WERI-Rb-1 (cell line): ENCODE results near the gene PNMA3.
"Not testable (repeated sequence)": the region's sequence is repeated elsewhere in the genome, so short reads cannot be mapped to it uniquely, and the experiment has no call there.

Experiments used
- DNase-seq: peaks from one replicate; pipeline ENCODE4 v3.0.0-alpha.2; 2020
- H3K27ac ChIP-seq: fragments of 250-450 bp; sonication (Bioruptor Pico); 2 replicates; pipeline ENCODE4 v1.5.1; 2020; ENCODE audit warnings: mild to moderate bottlenecking, moderate library complexity
- H3K27me3 ChIP-seq: fragments of 250-450 bp; sonication (Bioruptor Pico); 2 replicates; pipeline ENCODE4 v1.5.1; 2021; ENCODE audit warnings: mild to moderate bottlenecking, low read depth, moderate library complexity; ENCODE audit not compliant: insufficient read depth, severe bottlenecking
- H3K36me3 ChIP-seq: fragments of 250-450 bp; sonication (Bioruptor Pico); 2 replicates; pipeline ENCODE4 v1.5.1; 2020; ENCODE audit warnings: mild to moderate bottlenecking, moderate library complexity
- H3K4me3 ChIP-seq: 2 replicates; pipeline ENCODE4 v1.5.1; 2011; ENCODE audit warnings: low read depth, mild to moderate bottlenecking, control low read depth, low read length
- H3K9me3 ChIP-seq: fragments of 250-450 bp; sonication (Bioruptor Pico); 2 replicates; pipeline ENCODE4 v1.5.1; 2021; ENCODE audit warnings: mild to moderate bottlenecking, moderate library complexity; ENCODE audit not compliant: severe bottlenecking
- CTCF ChIP-seq: IDR thresholded peaks from 2 replicates; pipeline ENCODE4 v1.5.1; 2011; ENCODE audit warnings: low read depth, mild to moderate bottlenecking, control low read depth, inconsistent platforms, low read length

The PNMA3 gene

GRCh38 chrX:153055871-153056749, at the start of gene PNMA3:
PNMA3 (plus strand) TSS chrX:153056470; CDS start chrX:153057056, 586 bp downstream.
- Histone ChIP-seq H3K36me3 (no peaks in the 10 kb centered on the region), H3K9me3 (peaks cover 5% of the 10 kb centered on the region), H3K27me3 (peaks cover 87% of the 10 kb centered on the region), H3K4me3 (no peak within 1 kb of the TSS), H3K27ac (no peak within 1 kb of the TSS)
- DNase-seq: no peak
- TF ChIP-seq CTCF: no peak

GRCh38 chrX:153017174-153017573, 39.1 kb upstream of the PNMA3 start:
- not testable (repeated sequence) for DNase-seq, H3K9me3 ChIP-seq, H3K36me3 ChIP-seq, H3K4me3 ChIP-seq, H3K27ac ChIP-seq
- peaks cover 55% of the 10 kb centered on the region for H3K27me3 ChIP-seq

GRCh38 chrX:153019166-153019565, 37.1 kb upstream of the PNMA3 start:
- TF ChIP-seq CTCF: no peak
- no peaks in the 10 kb centered on the region for H3K36me3 ChIP-seq
- H3K27me3 ChIP-seq: peaks cover 50% of the 10 kb centered on the region
- H3K27ac ChIP-seq: no peak overlapping the region
- no peaks in the 10 kb centered on the region for H3K9me3 ChIP-seq
- DNase-seq: no peak
- H3K4me3 ChIP-seq: no peak overlapping the region

- not testable (repeated sequence) for H3K4me3 ChIP-seq, H3K36me3 ChIP-seq
- H3K27me3 ChIP-seq: peaks cover 76% of the 10 kb centered on the region
These were observed 29.8 kb upstream of the PNMA3 start for GRCh38 chrX:153026501-153026900.

GRCh38 chrX:153028487-153028886, 27.8 kb upstream of the PNMA3 start:
- H3K36me3 ChIP-seq, DNase-seq, H3K27ac ChIP-seq, H3K4me3 ChIP-seq: not testable (repeated sequence)
- H3K9me3 ChIP-seq: peaks cover 11% of the 10 kb centered on the region
- H3K27me3 ChIP-seq: peaks cover 88% of the 10 kb centered on the region

More at GRCh38 chrX:153026501-153026900, 29.8 kb upstream of the PNMA3 start:
- DNase-seq, H3K27ac ChIP-seq, H3K9me3 ChIP-seq: not testable (repeated sequence)

- Histone ChIP-seq H3K9me3 (peaks cover 11% of the 10 kb centered on the region), H3K27me3 (peaks cover 88% of the 10 kb centered on the region), H3K36me3 (no peaks in the 10 kb centered on the region), H3K4me3 (no peak overlapping the region), H3K27ac (no peak overlapping the region)
- TF ChIP-seq CTCF: no peak
- no peak for DNase-seq
These were observed 27.1 kb upstream of the PNMA3 start for GRCh38 chrX:153029162-153029561.

GRCh38 chrX:153029875-153030274, 26.4 kb upstream of the PNMA3 start:
- no peaks in the 10 kb centered on the region for H3K36me3 ChIP-seq
- peaks cover 16% of the 10 kb centered on the region for H3K9me3 ChIP-seq
- no peak overlapping the region for H3K27ac ChIP-seq
- peaks cover 88% of the 10 kb centered on the region for H3K27me3 ChIP-seq
- TF ChIP-seq CTCF: no peak
- no peak overlapping the region for H3K4me3 ChIP-seq
- no peak for DNase-seq
